Endothelial cell of umbilical vein (primary cell): ENCODE measurements around the gene ACTR1A. TPM values are rescaled to one million over a fixed set of nuclear protein-coding genes. Genes with fewer than 3 reads are reported as not detected.

ENCODE experiments used
- BruUV-seq: library from RNA; stranded (reverse); fragments of 400-500 nt; replicated peaks from 2 replicates; lab custom pipeline; 2021; lab: Mats Ljungman, UMichigan
- CTCF ChIA-PET: fragments of 300-600, 350-600 bp; sonication (Branson Sonifier 250); formaldehyde crosslinking; loops from one replicate; lab custom pipeline; 2021; ENCODE audit warnings: antibody characterized with exemption, inconsistent platforms; lab: Charles Lee
- POLR2A ChIA-PET: fragments of 300-600, 350-600 bp; sonication (Branson Sonifier 250); formaldehyde crosslinking; loops from one replicate; lab custom pipeline; 2021; ENCODE audit warnings: antibody characterized with exemption, inconsistent platforms; lab: Charles Lee
- DNase-seq: peaks from one replicate; pipeline ENCODE4 v3.0.0-alpha.2; 2011; ENCODE audit warnings: low read depth, low spot score
- FAIRE-seq: peaks from 2 replicates; lab custom pipeline; 2011; peaks lifted over from hg19 to GRCh38; lab: Jason Lieb, UNC
- H2AFZ ChIP-seq: 2 replicates; pipeline ENCODE4 v1.6.0; 2012; ENCODE audit warnings: low read depth, low read length, control low read depth, inconsistent platforms
- H3K27ac ChIP-seq: 2 replicates; pipeline ENCODE4 v1.5.1; 2011; ENCODE audit warnings: low read depth, mild to moderate bottlenecking, control low read depth, low read length, moderate library complexity; ENCODE audit not compliant: insufficient read depth
- H3K27me3 ChIP-seq, 2 experiments: 2 replicates each; pipeline versions ENCODE4 v1.6.0 to v1.6.1; 2011; ENCODE audit warnings: low read length in 2 of 2, mixed read lengths in 1 of 2; ENCODE audit not compliant: control insufficient read depth in 2 of 2, insufficient read depth in 2 of 2
- H3K36me3 ChIP-seq, 2 experiments: 2 replicates in 1 of 2; 3 replicates in 1 of 2; pipeline ENCODE4 v1.5.1; 2011; ENCODE audit warnings: low read length in 2 of 2, mild to moderate bottlenecking in 1 of 2, moderate library complexity in 1 of 2; ENCODE audit not compliant: control insufficient read depth in 2 of 2, insufficient read depth in 2 of 2; ENCODE audit errors: extremely low read depth in 1 of 2
- H3K4me1 ChIP-seq: 3 replicates; pipeline ENCODE4 v1.5.1; 2011; ENCODE audit warnings: mild to moderate bottlenecking, low read length; ENCODE audit not compliant: control insufficient read depth, insufficient read depth; ENCODE audit errors: extremely low read depth
- H3K4me2 ChIP-seq: 2 replicates; pipeline ENCODE4 v1.6.1; 2011; ENCODE audit warnings: low read length, control low read depth, mixed read lengths; ENCODE audit not compliant: insufficient read depth
- H3K4me3 ChIP-seq, 3 experiments: fragments of 200-600 bp in 1 of 3; sonication (generic), shearing (Covaris generic) in 1 of 3; replicated peaks in 1 of 3; 2 replicates each; pipeline ENCODE4 v1.5.1; 2011 to 2016; ENCODE audit warnings: control low read depth in 3 of 3, low read length in 3 of 3, mild to moderate bottlenecking in 2 of 3, inconsistent platforms in 1 of 3, low read depth in 1 of 3, moderate library complexity in 1 of 3; ENCODE audit not compliant: insufficient read depth in 1 of 3
- H3K79me2 ChIP-seq: 2 replicates; pipeline ENCODE4 v1.6.0; 2012; ENCODE audit warnings: low read length, inconsistent platforms; ENCODE audit not compliant: control insufficient read depth, insufficient read depth
- H3K9ac ChIP-seq: replicated peaks from 2 replicates; pipeline ENCODE3; 2011; ENCODE audit warnings: low read length, control low read depth; ENCODE audit not compliant: insufficient read depth; ENCODE audit errors: extremely low read depth
- H3K9me1 ChIP-seq: replicated peaks from 3 replicates; pipeline ENCODE4 v1.6.0; 2011; ENCODE audit warnings: mild to moderate bottlenecking, low read length; ENCODE audit not compliant: control insufficient read depth, insufficient read depth; ENCODE audit errors: extremely low read depth
- H3K9me3 ChIP-seq: replicated peaks from 2 replicates; pipeline ENCODE4 v1.5.1; 2012; ENCODE audit warnings: low read length, inconsistent platforms; ENCODE audit not compliant: control insufficient read depth, insufficient read depth
- H4K20me1 ChIP-seq: replicated peaks from 2 replicates; pipeline ENCODE3; 2011; ENCODE audit warnings: mild to moderate bottlenecking, low read length; ENCODE audit not compliant: control insufficient read depth, insufficient read depth; ENCODE audit errors: extremely low read depth
- CTCF ChIP-seq, 2 donors: IDR thresholded peaks; 1 replicate in 1 of 2; 2 replicates in 1 of 2; pipeline ENCODE4 v1.5.1; 2011; ENCODE audit warnings: low read length in 2 of 2, mild to moderate bottlenecking in 2 of 2, moderate library complexity in 2 of 2, control low read depth in 1 of 2, inconsistent platforms in 1 of 2, low read depth in 1 of 2; ENCODE audit not compliant: insufficient read depth in 1 of 2; ENCODE audit errors: extremely low read depth in 1 of 2
- EZH2 ChIP-seq: IDR thresholded peaks from 2 replicates; pipeline ENCODE4 v1.6.1; 2012; ENCODE audit warnings: borderline replicate concordance, low read depth, mild to moderate bottlenecking, moderate library complexity, low read length, inconsistent platforms; ENCODE audit not compliant: severe bottlenecking
- FOS ChIP-seq: IDR thresholded peaks from 2 replicates; pipeline ENCODE4 v1.6.1; 2011; ENCODE audit warnings: mild to moderate bottlenecking, low read length, moderate library complexity, borderline replicate concordance; ENCODE audit not compliant: insufficient read depth
- POLR2AphosphoS5 ChIP-seq: IDR thresholded peaks from 2 replicates; pipeline ENCODE4 v1.6.1; 2012; ENCODE audit warnings: low read depth, mild to moderate bottlenecking, control low read depth, low read length, moderate library complexity; ENCODE audit not compliant: insufficient read depth
- dilution Hi-C: fragments of 300-500 bp; cut with MboI; formaldehyde crosslinking; loops from one replicate; pipeline ENCODE4 v1.15.0; 2019; ENCODE audit warnings: low sequenced_read_pairs; ENCODE audit not compliant: extremely low pct_ligation_motif_present
- intact Hi-C: fragments of 100-400 bp; cut with micrococcal nuclease; formaldehyde crosslinking; loops from one replicate; pipeline ENCODE4 v1.10.0; 2022
- polyA plus RNA-seq, 4 experiments: library from polyadenylated mRNA; depleted of rRNA in 3 of 4; stranded (reverse) in 3 of 4; unstranded in 1 of 4; fragments of >200 nt; gene quantifications; 2 replicates each; pipeline versions ENCODE4 v1.2.1 to v1.2.3, GENCODE V29; 2011 to 2012; ENCODE audit warnings: missing spikeins in 1 of 4
- total RNA-seq: library from RNA; stranded (reverse); gene quantifications from 2 replicates; pipeline ENCODE4 v1.2.3, GENCODE V29; 2021

ACTR1A gene
- total and polyA plus RNA-seq, 2 donors (not counting 3 experiments of a cell fraction or from before 2014, with no cell fraction given): 155 to 164 TPM

GRCh38 chr10:102435133-102435497, 67.4 kb downstream of the ACTR1A start:
- TF ChIP-seq EZH2 (peak; percentile 44), CTCF (IDR thresholded peaks at IDR 0.05; ENCODE audit: extremely low read depth in 1 of 2, insufficient read depth in 1 of 2, low read depth in 1 of 2, low read length in 2 of 2) (no peak), FOS (no peak), POLR2AphosphoS5 (no peak)
- no peaks in the 10 kb centered on the region for H3K9me1 ChIP-seq
- dilution Hi-C loops (no loop called here), intact Hi-C loops (no loop called here)
- no TSS peak for BruUV-seq
- H3K36me3 ChIP-seq: no peaks in the 10 kb centered on the region
- DNase-seq: no peak
- no peak overlapping the region for H3K4me2 ChIP-seq
- H3K4me3 ChIP-seq: no peak overlapping the region
- no peak overlapping the region for H3K9ac ChIP-seq
- no peaks in the 10 kb centered on the region for H4K20me1 ChIP-seq
- peaks cover 11 to 22% of the 10 kb centered on the region in 2 experiments for H3K27me3 ChIP-seq
- ChIA-PET CTCF (interaction anchor here (0.9 to 1.7 kb wide), 5 partner anchors 12 to 197 kb away, joined by 3 to 6 read pairs (median 4); no protein-coding TSS in a partner anchor), POLR2A (no interaction called here)
- H3K27ac ChIP-seq: no peak overlapping the region
- H3K4me1 ChIP-seq: peaks cover 7% of the 10 kb centered on the region
- H3K9me3 ChIP-seq: no peaks in the 10 kb centered on the region
- no peak overlapping the region for H2AFZ ChIP-seq
- FAIRE-seq: no peak
- peaks cover 9% of the 10 kb centered on the region for H3K79me2 ChIP-seq
